GM19043 (cell line): Measurements from ENCODE around the gene GSTM3.
"Not testable (repeated sequence)": the region's sequence is repeated elsewhere in the genome, so short reads cannot be mapped to it uniquely, and the experiment has no call there.

ENCODE experiments used
- ATAC-seq: cut with Tn5 transposase; IDR thresholded peaks from one replicate; pipeline ENCODE4 v1.9.1; 2021; ENCODE audit warnings: low read depth; ENCODE audit not compliant: unreplicated experiment

The GSTM3 gene

DNA sequence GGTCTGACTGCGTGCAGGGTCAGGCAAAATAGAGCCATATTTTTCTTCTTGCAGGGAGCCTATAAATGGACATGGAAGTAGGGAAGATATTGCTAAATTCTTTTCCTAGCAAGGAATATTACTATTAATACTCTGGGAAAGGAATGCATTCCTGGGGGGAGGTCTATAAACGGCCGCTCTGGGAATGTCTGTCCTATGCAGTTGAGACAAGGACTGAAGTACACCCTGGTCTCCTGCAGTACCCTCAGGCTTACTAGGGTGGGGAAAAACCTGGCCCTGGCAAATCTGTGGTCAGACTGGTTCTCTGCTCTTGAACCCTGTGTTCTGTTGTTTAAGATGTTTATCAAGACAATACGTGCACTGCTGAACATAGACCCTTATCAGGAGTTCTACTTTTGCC is 31.9 kb downstream of the GSTM3 start:
- not testable (repeated sequence) for ATAC-seq

DNA sequence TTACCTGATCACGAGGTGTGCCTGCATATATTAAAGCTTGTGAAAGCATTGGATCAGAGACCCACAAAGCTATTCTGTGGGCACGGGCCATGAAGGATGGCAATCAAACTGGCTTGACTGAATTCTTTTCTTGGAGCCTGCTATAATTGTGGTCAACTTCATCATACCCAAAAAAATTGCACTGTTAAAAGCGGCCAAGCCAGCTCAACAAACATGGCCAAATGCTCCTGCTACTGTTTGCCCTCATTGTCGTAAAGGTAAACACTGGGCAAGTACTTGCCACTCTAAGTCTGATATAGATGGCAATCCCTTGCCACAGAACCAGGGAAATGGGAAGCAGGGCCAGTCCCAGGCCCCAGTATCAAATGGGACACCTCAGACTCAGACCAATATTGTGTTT is 35.4 kb downstream of the GSTM3 start:
- no peak for ATAC-seq

DNA sequence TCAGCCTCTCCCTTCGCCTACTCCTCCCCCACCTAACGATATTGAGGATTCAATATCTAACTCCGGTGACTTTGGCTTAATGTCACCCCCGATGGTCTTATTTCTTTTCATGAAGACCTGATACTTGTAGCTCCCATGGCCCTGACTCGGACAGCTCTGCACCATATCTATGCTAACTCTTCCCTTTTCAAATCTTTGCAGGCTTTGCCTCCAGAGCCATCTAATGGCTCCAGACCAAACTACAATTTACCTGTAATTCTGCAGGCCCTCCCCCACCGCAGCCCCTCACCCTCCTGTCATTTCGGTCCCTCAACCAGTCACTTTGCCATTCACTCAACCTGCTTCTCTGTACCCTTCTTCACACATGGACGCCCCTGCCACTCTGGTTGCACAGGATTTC is 36.7 kb downstream of the GSTM3 start:
- ATAC-seq = no peak

DNA sequence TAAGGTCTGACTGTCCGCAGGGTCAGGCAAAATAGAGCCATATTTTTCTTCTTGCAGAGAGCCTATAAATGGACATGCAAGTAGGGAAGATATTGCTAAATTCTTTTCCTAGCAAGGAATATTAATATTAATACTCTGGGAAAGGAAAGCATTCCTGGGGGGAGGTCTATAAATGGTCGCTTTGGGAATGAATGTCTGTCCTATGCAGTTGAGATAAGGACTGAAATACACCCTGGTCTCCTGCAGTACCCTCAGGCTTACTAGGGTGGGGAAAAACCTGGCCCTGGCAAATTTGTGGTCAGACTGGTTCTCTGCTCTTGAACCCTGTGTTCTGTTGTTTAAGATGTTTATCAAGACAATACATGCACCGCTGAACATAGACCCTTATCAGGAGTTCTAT is 37.9 kb downstream of the GSTM3 start:
- not testable (repeated sequence) for ATAC-seq

DNA sequence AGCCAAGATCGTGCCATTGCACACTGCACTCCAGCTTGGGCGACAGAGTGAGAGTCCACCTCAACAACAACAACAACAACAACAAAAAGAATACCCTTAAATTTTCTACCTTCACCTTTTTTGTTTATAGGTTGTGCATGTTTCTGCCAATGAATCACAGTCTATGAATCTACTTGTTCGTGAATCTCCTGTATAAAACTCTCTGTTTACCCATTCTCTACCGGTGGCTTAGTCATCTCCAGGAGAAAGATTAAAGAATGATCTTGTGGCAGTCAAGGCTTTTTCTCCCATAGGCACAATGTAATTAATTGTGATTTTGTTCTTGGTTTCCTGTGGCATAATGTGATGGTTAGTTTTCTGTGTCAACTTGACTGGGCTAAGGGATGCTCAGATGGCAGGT is 43.0 kb downstream of the GSTM3 start:
- not testable (repeated sequence) for ATAC-seq

DNA sequence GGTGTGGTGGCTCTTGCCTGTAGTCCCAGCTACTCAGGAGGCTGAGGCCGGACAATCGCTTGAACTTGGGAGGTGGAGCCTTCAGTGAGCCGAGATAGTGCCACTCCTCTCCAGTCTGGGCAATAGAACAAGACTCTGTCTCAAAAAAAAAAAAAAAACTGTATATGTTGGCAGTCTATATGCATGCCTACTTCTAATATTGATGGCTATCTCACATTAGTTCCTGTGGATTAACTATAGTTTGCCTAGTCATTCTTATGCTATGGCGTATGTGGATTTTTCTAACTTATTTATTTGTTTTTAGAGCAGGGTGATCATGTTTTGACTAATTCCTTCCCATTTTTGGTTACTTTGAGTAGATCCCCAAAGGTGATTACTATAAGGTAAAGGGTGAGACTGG is 43.8 kb downstream of the GSTM3 start:
- ATAC-seq = no peak

DNA sequence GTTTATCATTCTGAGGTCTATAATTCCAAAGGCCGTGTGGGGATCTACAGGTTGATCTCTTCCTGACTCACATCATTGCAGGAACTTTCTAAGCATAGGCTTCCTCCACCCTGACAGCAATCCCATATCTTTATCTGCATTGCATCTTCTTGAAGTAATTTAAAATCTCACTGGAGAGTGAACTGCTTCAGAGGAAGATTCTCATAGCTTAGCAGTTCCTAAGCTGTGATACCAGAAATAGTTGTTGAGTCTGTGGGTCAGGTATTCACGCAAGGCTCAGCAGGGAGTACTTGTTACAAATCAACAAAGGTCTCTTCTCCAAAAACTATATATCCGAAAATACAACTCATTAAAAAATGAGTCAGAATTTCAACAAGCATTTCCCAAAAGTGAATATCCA is 45.7 kb downstream of the GSTM3 start:
- not testable (repeated sequence) for ATAC-seq

DNA sequence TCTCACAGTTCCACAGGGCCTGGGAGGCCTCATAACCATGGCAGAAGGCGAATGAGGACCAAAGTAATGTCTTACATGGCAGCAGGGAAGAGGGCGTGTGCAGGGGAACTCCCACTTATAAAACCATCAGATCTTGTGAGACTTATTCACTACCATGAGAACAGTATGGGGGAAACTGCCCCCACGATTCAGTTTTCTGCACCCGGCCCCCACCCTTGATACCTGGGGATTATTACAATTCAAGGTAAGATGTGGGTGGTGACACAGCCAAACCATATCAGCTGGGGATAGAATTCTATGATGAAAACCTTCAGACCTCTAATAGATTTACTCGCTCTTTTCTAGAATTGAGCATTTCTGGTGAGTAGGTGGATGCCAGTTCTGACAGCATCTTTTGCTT is 46.4 kb downstream of the GSTM3 start:
- ATAC-seq = not testable (repeated sequence)

DNA sequence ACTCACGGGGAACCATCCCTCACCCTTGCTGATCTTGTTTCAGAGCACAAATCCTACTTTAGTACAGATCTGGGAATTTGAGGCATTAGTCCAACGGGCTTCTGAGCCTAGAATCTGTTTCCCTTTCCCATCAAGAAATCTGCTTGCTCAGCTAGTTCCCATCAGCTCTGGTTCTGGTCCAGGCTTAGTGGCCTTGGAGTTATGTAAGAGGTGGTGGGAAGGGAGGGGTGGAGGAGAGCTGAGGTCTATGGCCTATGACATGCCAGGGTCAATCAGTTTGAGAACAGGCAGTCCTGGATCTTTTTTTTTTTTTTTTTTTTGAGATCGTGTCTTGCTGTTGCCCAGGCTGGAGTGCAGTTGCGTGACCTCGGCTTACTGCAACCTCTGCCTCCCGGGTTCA is 49.1 kb downstream of the GSTM3 start:
- no peak for ATAC-seq

DNA sequence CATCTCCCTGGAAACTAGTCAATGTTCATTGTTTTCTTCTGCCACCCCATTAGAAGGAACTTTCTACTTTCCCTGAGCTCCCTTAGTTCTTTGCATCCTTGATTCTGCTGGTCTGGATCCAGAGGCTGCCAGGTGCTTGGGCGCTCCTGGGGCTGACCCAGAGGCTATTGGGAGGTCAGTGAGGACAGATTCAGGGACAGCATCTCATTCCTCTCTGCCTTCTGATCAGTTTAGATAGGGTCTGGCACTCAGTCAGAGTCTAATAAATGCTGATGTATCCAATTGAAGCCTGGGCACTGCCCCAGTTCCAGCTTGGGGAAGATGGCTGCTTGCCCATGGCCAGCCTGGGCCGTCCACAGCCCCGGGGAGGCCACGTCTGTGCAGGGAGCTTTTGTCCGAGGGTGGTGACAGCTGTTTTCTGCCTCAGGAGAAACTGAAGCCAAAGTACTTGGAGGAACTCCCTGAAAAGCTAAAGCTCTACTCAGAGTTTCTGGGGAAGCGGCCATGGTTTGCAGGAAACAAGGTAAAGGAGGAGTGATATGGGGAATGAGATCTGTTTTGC is 50.9 kb downstream of the GSTM3 start:
- no peak for ATAC-seq

DNA sequence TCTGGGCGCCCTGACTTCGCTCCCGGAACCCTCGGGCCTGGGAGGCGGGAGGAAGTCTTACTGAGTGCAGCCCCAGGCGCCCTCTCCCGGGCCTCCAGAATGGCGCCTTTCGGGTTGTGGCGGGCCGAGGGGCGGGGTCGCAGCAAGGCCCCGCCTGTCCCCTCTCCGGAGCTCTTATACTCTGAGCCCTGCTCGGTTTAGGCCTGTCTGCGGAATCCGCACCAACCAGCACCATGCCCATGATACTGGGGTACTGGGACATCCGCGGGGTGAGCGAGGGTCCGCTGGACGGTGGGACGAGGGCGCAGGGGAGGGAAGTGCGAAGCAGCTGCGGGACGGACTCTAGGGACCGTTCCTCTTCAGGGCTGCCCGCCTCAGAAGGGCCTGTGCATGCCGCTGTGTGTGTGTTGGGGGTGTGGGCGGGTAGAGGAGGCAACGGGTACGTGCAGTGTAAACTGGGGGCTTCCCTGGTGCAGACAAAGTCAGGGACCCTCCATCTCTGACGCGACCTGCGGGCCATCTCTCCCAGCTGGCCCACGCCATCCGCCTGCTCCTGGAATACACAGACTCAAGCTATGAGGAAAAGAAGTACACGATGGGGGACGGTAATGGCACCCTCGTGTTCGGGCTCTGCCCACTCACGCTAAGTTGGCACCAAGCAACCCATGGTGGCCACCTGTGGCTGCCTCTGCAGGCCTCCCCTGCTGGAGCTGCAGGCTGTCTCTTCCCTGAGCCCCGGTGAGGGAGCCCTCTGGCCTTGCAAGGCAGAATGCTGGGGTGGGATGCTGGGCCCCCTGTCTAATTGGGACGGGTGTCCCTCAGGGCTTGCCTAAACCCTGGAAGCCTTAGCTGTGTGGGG is 53.0 kb downstream of the GSTM3 start, which contains the start of gene GSTM1:
GSTM1 (plus strand) TSS at position 177 of the 859 bp plus-strand sequence; CDS start at position 234, 57 bp downstream.
- peak; percentile 94 for ATAC-seq

DNA sequence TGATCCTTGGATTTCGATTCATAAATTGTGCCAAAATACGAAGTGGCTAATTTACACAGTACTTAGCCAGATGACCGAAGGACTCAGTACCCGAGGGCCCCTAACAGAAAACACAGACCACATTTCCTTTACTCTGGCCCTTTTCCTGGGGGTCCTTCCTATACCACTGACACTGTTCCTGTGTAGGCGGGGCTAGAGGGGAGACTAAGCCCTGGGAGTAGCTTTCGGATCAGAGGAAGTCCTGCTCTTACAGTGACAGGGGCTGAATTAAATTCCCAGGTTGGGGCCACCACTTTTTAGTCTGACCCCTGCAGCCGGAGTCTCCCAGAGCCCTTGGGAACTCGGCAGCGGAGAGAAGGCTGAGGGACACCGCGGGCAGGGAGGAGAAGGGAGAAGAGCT is 53.7 kb downstream of the GSTM3 start:
- ATAC-seq = peak; percentile 17

DNA sequence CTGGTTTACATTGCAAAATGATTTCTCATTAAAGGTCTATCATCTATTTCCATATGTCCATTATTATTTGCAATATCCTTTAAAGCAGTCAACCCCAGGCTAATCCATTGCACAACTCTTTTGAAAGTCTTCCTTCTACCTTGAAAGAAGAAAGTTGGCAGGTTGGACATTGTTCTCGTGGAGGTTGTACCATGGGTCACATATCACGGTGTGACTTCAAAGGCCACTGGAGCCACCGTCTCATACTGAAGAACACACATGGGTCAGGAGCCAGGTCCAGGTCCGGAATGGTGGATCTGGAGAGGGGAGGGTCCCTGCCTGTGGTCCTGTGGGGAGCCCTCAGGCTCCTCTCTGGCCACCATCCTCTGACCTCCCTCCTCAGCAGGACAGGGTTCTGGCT is 54.9 kb downstream of the GSTM3 start:
- ATAC-seq = not testable (repeated sequence)

DNA sequence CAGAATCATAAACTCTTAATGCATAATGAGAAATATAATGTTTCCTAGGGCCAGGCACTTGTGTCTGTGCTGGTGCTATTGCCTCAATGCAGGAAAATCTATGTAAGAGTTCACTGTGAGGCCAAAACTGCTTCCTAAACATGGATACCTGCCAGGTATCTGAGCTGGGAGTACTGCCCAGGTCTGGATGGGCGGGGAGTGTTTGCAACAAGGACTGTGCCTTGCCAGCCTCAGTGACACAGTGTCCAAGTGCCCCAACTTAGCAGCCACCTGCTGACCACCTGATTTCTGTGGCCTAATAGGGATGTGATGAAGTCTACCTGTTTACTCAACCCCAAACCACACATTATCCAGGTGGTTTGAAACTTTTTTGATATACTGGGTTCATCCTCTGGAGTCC is 55.4 kb downstream of the GSTM3 start:
- ATAC-seq = not testable (repeated sequence)

DNA sequence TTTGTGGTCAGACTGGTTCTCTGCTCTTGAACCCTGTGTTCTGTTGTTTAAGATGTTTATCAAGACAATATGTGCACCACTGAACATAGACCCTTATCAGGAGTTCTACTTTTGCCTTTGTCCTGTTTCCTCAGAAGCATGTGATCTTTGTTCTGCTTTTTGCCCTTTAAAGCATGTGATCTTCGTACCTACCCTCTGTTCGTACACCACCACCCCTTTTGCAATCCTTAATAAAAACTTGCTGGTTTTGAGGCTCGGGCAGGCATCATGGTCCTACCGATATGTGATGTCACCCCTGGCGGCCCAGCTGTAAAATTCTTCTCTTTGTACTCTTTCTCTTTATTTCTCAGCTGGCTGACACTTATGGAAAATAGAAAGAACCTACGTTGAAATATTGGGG is 56.1 kb downstream of the GSTM3 start:
- ATAC-seq = not testable (repeated sequence)
